HepG2 (cell line): ENCODE measurements around the gene PKDREJ. TPM values are rescaled to one million over a fixed set of nuclear protein-coding genes. Genes with fewer than 3 reads are reported as not detected.

Experiments used
- ATAC-seq: fragments of 200-7000 bp; cut with Tn5 transposase; 3 replicates; pipeline ENCODE4 v1.9.1; 2020; ENCODE audit warnings: mild to moderate bottlenecking, moderate library complexity
- BruUV-seq: library from RNA; stranded (reverse); fragments of 400-500 nt; replicated peaks from 2 replicates; lab custom pipeline; 2021; lab: Mats Ljungman, UMichigan
- CTCF ChIA-PET: fragments of 300-600 bp; formaldehyde crosslinking; extraction: SDS; loops from one replicate; lab custom pipeline; 2021; ENCODE audit warnings: low total read pairs, inconsistent platforms, low intra/inter-chr PET ratio; lab: Yijun Ruan, JAX
- POLR2A ChIA-PET: fragments of 350-600 bp; sonication (Branson Sonifier 250); formaldehyde crosslinking; loops from one replicate; lab custom pipeline; 2020; ENCODE audit warnings: antibody characterized with exemption, inconsistent platforms; lab: Yijun Ruan, JAX
- DNase-seq: peaks from one replicate; pipeline ENCODE4 v3.0.0-alpha.2; 2015; ENCODE audit warnings: low spot score
- FAIRE-seq: peaks from 3 replicates; lab custom pipeline; 2011; peaks lifted over from hg19 to GRCh38; lab: Jason Lieb, UNC
- H2AFZ ChIP-seq: one replicate; pipeline ENCODE4 v1.6.1; 2011; ENCODE audit warnings: low read length, inconsistent platforms
- H3K27ac ChIP-seq: fragments of 300-600 bp; 3 replicates; pipeline ENCODE4 v1.8.0; 2011; ENCODE audit warnings: mixed run types, mild to moderate bottlenecking, mixed read lengths, low read length, inconsistent platforms; ENCODE audit not compliant: insufficient read depth; ENCODE audit errors: extremely low read length
- H3K27me3 ChIP-seq, 2 experiments: fragments of 200-600 bp in 1 of 2; 2 replicates in 1 of 2; 3 replicates in 1 of 2; pipeline versions ENCODE4 v1.6.0 to v1.8.0; 2011; ENCODE audit warnings: low read length in 2 of 2, mild to moderate bottlenecking in 2 of 2, moderate library complexity in 2 of 2, inconsistent platforms in 1 of 2; ENCODE audit not compliant: insufficient read depth in 2 of 2, control insufficient read depth in 1 of 2
- H3K36me3 ChIP-seq, 2 experiments: fragments of 200-600 bp in 1 of 2; replicated peaks in 1 of 2; 2 replicates in 1 of 2; 3 replicates in 1 of 2; pipeline versions ENCODE4 v1.5.1 to v1.8.0; 2011; ENCODE audit warnings: low read length in 2 of 2, inconsistent platforms in 1 of 2; ENCODE audit not compliant: insufficient read depth in 2 of 2, control insufficient read depth in 1 of 2
- H3K4me1 ChIP-seq: 2 replicates; pipeline ENCODE4 v1.5.1; 2012; ENCODE audit warnings: low read length, inconsistent platforms; ENCODE audit not compliant: insufficient read depth
- H3K4me2 ChIP-seq: 2 replicates; pipeline ENCODE4 v1.6.0; 2011; ENCODE audit warnings: low read depth, low read length, inconsistent platforms
- H3K4me3 ChIP-seq, 3 experiments: fragments of 200-600 bp in 1 of 3; sonication (generic), shearing (Covaris generic) in 1 of 3; replicated peaks in 1 of 3; 2 replicates each; pipeline ENCODE4 v1.5.1; 2011 to 2016; ENCODE audit warnings: low read length in 3 of 3, inconsistent platforms in 2 of 3, low read depth in 2 of 3, mild to moderate bottlenecking in 2 of 3, control low read depth in 1 of 3, mixed read lengths in 1 of 3; ENCODE audit not compliant: insufficient read depth in 1 of 3
- H3K79me2 ChIP-seq: one replicate; pipeline ENCODE4 v1.6.1; 2011; ENCODE audit warnings: low read length, inconsistent platforms; ENCODE audit not compliant: insufficient read depth
- H3K9ac ChIP-seq: 2 replicates; pipeline ENCODE4 v1.6.0; 2011; ENCODE audit warnings: mild to moderate bottlenecking, low read depth, low read length, inconsistent platforms; ENCODE audit not compliant: insufficient read depth
- H3K9me3 ChIP-seq: 2 replicates; pipeline ENCODE4 v1.5.1; 2012; ENCODE audit warnings: mild to moderate bottlenecking, low read length
- H4K20me1 ChIP-seq: 2 replicates; pipeline ENCODE4 v1.6.0; 2011; ENCODE audit warnings: inconsistent platforms, mild to moderate bottlenecking, low read length, moderate library complexity; ENCODE audit not compliant: insufficient read depth
- ARNT2 ChIP-seq: sonication (generic); formaldehyde crosslinking; IDR thresholded peaks from 2 replicates; pipeline ENCODE4 v1.8.0; 2022; ENCODE audit warnings: mild to moderate bottlenecking, low read depth, missing genetic modification reagents, moderate library complexity
- CHCHD3 ChIP-seq: sonication (generic); formaldehyde crosslinking; IDR thresholded peaks from 2 replicates; pipeline ENCODE4 v1.8.0; 2022; ENCODE audit warnings: mild to moderate bottlenecking, missing genetic modification reagents, moderate library complexity
- ISX ChIP-seq: sonication (generic); formaldehyde crosslinking; conservative IDR thresholded peaks from 2 replicates; pipeline ENCODE4 v1.5.0; 2020; ENCODE audit warnings: missing genetic modification reagents
- NFE2L1 ChIP-seq: sonication (generic); formaldehyde crosslinking; IDR thresholded peaks from 2 replicates; pipeline ENCODE4 v1.4.0; 2020; ENCODE audit warnings: missing genetic modification reagents, mild to moderate bottlenecking, borderline replicate concordance
- RXRA ChIP-seq: sonication (generic); formaldehyde crosslinking; IDR thresholded peaks from 2 replicates; pipeline ENCODE4 v1.5.1; 2020; ENCODE audit warnings: missing genetic modification reagents
- ZNF567 ChIP-seq: sonication (generic); formaldehyde crosslinking; IDR thresholded peaks from 2 replicates; pipeline ENCODE4 v1.8.1; 2023; ENCODE audit warnings: mild to moderate bottlenecking, missing genetic modification reagents, borderline replicate concordance
- ZNF724P ChIP-seq: sonication (generic); formaldehyde crosslinking; IDR thresholded peaks from 2 replicates; pipeline ENCODE4 v1.8.0; 2022; ENCODE audit warnings: missing genetic modification reagents, borderline replicate concordance
- ZSCAN20 ChIP-seq: sonication (generic); formaldehyde crosslinking; IDR thresholded peaks from 2 replicates; pipeline ENCODE4 v1.4.0; 2020; ENCODE audit warnings: missing genetic modification reagents, mild to moderate bottlenecking, borderline replicate concordance
- WGBS: methylation state at CpG from one replicate; pipeline ENCODE4 v1.1.6; 2017; ENCODE audit warnings: low lambda C conversion rate; 5-methylcytosine and 5-hydroxymethylcytosine counted together
- in situ Hi-C: cut with HindIII; loops from 2 replicates; pipeline ENCODE4 v1.10.0; 2017; ENCODE audit warnings: low pct_unique_long_range_greater_than_20kb; ENCODE audit not compliant: extremely low pct_ligation_motif_present
- intact Hi-C: fragments of 100-400 bp; cut with micrococcal nuclease; formaldehyde crosslinking; loops from one replicate; pipeline ENCODE4 v1.10.0; 2022; ENCODE audit not compliant: unreplicated experiment
- polyA plus RNA-seq, 8 experiments: library from polyadenylated mRNA; depleted of rRNA in 3 of 8; stranded (reverse) in 7 of 8; unstranded in 1 of 8; fragments of >200 nt; fragmentation: Illumina TruSeq in 4 of 8; extraction: Trizol in 4 of 8; gene quantifications; 2 replicates each; pipeline versions ENCODE4 v1.2.1 to v1.2.3, GENCODE V29; 2011 to 2016; ENCODE audit warnings: low read depth in 4 of 8, missing spikeins in 1 of 8, mixed read lengths in 1 of 8; ENCODE audit not compliant: insufficient read depth in 1 of 8
- total RNA-seq, 5 experiments: library from RNA; depleted of rRNA; stranded (reverse); fragments of >200 nt; fragmentation: Illumina TruSeq; extraction: Trizol; gene quantifications; 2 replicates each; pipeline ENCODE4 v1.2.3, GENCODE V29; 2016; ENCODE audit warnings: low read depth in 1 of 5
- TF ChIP-seq, protein P1 (sequence below), 2 experiments: fragments of 450-650 bp in 1 of 2; sonication (generic) in 1 of 2; formaldehyde crosslinking in 1 of 2; IDR thresholded peaks; 2 replicates each; pipeline versions ENCODE4 v1.6.1 to v1.8.0; 2016 to 2022; ENCODE audit warnings: antibody characterized with exemption in 1 of 2, mild to moderate bottlenecking in 1 of 2, missing genetic modification reagents in 1 of 2
- TF ChIP-seq, protein P2 (sequence below): sonication (generic); formaldehyde crosslinking; conservative IDR thresholded peaks from 2 replicates; pipeline ENCODE4 v1.4.0; 2020; ENCODE audit warnings: missing genetic modification reagents
- TF ChIP-seq, protein P3 (sequence below): sonication (generic); formaldehyde crosslinking; conservative IDR thresholded peaks from 2 replicates; pipeline ENCODE4 v1.4.0; 2020; ENCODE audit warnings: missing genetic modification reagents

The PKDREJ gene
- total and polyA plus RNA-seq, 2 of the 13 experiments (the other 11 are each of a cell fraction or from before 2014, with no cell fraction given): not detected

DNA sequence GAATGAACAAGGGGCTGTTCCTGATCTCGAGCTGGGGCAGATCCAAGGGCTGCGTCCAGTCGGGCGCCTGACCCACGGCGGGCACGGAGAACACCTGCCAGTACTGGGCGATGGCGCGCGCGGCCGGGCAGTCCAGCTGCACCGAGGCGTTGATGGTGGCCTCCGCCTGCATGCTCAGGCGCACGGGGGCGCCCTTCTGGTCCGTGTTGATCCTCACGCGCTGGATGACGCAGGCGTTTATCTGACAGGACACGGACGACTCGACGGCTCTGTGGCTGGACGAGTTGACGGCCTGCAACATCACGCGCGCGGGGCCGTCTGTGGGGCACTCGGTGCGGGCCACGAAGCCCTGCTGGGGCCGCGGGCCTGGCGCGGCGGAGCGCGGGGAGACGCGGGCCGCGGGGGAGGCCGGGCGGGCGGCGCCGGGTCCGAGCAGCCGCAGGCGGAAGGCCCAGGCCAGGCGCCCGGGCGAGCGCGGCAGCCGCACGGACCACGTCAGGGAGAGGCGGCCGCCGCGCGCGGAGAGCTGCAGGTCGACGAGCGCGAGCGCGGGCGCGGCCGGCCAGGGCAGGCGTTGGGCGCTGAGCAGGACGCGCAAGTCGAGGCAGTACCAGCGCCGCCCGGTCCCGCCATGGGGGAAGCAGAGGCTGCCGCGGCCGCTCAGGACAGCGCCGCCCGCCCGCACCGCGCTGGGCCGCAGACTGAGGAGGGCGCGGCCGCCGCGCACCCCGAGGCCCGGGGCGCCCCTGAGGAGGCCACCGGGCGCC, 511 bp downstream of the PKDREJ start:
- no peaks in the 10 kb centered on the region for H4K20me1 ChIP-seq
- H3K27me3 ChIP-seq: no peaks in the 10 kb centered on the region
- no peak overlapping the region for H3K9ac ChIP-seq
- in situ Hi-C loops: no loop called here
- CTCF ChIA-PET: no interaction called here
- POLR2A ChIA-PET: no interaction called here
- no peaks in the 10 kb centered on the region for H3K36me3 ChIP-seq
- H2AFZ ChIP-seq: no peak overlapping the region
- no peak overlapping the region for H3K4me2 ChIP-seq
- peaks cover 7% of the 10 kb centered on the region for H3K9me3 ChIP-seq
- H3K4me1 ChIP-seq: peaks cover 26% of the 10 kb centered on the region
- BruUV-seq: no TSS peak
- no peak overlapping the region for H3K27ac ChIP-seq
- no peaks in the 10 kb centered on the region for H3K79me2 ChIP-seq
- no peak for DNase-seq
- FAIRE-seq: no peak
- 96% methylated on average over 95 of the region's 109 CpGs for WGBS
- no peak for ATAC-seq
- intact Hi-C loops: no loop called here
- H3K4me3 ChIP-seq: no peak overlapping the region
- TF ChIP-seq, protein P1, sequence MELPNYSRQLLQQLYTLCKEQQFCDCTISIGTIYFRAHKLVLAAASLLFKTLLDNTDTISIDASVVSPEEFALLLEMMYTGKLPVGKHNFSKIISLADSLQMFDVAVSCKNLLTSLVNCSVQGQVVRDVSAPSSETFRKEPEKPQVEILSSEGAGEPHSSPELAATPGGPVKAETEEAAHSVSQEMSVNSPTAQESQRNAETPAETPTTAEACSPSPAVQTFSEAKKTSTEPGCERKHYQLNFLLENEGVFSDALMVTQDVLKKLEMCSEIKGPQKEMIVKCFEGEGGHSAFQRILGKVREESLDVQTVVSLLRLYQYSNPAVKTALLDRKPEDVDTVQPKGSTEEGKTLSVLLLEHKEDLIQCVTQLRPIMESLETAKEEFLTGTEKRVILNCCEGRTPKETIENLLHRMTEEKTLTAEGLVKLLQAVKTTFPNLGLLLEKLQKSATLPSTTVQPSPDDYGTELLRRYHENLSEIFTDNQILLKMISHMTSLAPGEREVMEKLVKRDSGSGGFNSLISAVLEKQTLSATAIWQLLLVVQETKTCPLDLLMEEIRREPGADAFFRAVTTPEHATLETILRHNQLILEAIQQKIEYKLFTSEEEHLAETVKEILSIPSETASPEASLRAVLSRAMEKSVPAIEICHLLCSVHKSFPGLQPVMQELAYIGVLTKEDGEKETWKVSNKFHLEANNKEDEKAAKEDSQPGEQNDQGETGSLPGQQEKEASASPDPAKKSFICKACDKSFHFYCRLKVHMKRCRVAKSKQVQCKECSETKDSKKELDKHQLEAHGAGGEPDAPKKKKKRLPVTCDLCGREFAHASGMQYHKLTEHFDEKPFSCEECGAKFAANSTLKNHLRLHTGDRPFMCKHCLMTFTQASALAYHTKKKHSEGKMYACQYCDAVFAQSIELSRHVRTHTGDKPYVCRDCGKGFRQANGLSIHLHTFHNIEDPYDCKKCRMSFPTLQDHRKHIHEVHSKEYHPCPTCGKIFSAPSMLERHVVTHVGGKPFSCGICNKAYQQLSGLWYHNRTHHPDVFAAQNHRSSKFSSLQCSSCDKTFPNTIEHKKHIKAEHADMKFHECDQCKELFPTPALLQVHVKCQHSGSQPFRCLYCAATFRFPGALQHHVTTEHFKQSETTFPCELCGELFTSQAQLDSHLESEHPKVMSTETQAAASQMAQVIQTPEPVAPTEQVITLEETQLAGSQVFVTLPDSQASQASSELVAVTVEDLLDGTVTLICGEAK (IDR thresholded peaks at IDR 0.05): no peak
- TF ChIP-seq, protein P1 (CRISPR knock-in tag; IDR thresholded peaks at IDR 0.05): no peak
- no peak for TF ChIP-seq CHCHD3 (CRISPR knock-in tag)
- no peak for TF ChIP-seq ZNF724P (CRISPR knock-in tag)
- TF ChIP-seq ZNF567: no peak
- no peak for TF ChIP-seq ZSCAN20 (CRISPR knock-in tag)
- no peak for TF ChIP-seq NFE2L1 (CRISPR knock-in tag)
- TF ChIP-seq, protein P2, sequence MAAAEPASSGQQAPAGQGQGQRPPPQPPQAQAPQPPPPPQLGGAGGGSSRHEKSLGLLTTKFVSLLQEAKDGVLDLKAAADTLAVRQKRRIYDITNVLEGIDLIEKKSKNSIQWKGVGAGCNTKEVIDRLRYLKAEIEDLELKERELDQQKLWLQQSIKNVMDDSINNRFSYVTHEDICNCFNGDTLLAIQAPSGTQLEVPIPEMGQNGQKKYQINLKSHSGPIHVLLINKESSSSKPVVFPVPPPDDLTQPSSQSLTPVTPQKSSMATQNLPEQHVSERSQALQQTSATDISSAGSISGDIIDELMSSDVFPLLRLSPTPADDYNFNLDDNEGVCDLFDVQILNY: no peak
- TF ChIP-seq ISX: no peak
- TF ChIP-seq, protein P3, sequence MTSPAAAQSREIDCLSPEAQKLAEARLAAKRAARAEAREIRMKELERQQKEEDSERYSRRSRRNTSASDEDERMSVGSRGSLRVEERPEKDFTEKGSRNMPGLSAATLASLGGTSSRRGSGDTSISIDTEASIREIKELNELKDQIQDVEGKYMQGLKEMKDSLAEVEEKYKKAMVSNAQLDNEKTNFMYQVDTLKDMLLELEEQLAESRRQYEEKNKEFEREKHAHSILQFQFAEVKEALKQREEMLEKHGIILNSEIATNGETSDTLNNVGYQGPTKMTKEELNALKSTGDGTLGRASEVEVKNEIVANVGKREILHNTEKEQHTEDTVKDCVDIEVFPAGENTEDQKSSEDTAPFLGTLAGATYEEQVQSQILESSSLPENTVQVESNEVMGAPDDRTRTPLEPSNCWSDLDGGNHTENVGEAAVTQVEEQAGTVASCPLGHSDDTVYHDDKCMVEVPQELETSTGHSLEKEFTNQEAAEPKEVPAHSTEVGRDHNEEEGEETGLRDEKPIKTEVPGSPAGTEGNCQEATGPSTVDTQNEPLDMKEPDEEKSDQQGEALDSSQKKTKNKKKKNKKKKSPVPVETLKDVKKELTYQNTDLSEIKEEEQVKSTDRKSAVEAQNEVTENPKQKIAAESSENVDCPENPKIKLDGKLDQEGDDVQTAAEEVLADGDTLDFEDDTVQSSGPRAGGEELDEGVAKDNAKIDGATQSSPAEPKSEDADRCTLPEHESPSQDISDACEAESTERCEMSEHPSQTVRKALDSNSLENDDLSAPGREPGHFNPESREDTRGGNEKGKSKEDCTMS (CRISPR knock-in tag): no peak
- TF ChIP-seq RXRA (CRISPR knock-in tag): no peak
- TF ChIP-seq ARNT2 (CRISPR knock-in tag): no peak
